ENCODE measurements around the gene TMEM184B.

GRCh38 chr22:38313384-38313955 is 40.7 kb upstream of the TMEM184B start:
- TF ChIP-seq, protein P1, sequence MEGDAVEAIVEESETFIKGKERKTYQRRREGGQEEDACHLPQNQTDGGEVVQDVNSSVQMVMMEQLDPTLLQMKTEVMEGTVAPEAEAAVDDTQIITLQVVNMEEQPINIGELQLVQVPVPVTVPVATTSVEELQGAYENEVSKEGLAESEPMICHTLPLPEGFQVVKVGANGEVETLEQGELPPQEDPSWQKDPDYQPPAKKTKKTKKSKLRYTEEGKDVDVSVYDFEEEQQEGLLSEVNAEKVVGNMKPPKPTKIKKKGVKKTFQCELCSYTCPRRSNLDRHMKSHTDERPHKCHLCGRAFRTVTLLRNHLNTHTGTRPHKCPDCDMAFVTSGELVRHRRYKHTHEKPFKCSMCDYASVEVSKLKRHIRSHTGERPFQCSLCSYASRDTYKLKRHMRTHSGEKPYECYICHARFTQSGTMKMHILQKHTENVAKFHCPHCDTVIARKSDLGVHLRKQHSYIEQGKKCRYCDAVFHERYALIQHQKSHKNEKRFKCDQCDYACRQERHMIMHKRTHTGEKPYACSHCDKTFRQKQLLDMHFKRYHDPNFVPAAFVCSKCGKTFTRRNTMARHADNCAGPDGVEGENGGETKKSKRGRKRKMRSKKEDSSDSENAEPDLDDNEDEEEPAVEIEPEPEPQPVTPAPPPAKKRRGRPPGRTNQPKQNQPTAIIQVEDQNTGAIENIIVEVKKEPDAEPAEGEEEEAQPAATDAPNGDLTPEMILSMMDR (IDR thresholded peaks at IDR 0.05), result no peak
- TF ChIP-seq EZH2 (IDR thresholded peaks at IDR 0.05; ENCODE audit: borderline replicate concordance, insufficient read depth, low read depth, low read length, poor library complexity, severe bottlenecking), result no peak
